K562 (cell line): Measurements from ENCODE around the gene BCAN. TPM values are rescaled to one million over a fixed set of nuclear protein-coding genes. Genes with fewer than 3 reads are reported as not detected.

Experiments used
- ARID1B ChIP-seq: fragments of 450-650 bp; IDR thresholded peaks from 2 replicates; pipeline ENCODE4 v1.6.1; 2016; ENCODE audit warnings: antibody characterized with exemption, mild to moderate bottlenecking, inconsistent platforms
- ATF7 ChIP-seq: fragments of 450-650 bp; IDR thresholded peaks from 2 replicates; pipeline ENCODE4 v1.7.1; 2014; ENCODE audit warnings: mild to moderate bottlenecking, moderate library complexity
- CHAMP1 ChIP-seq: fragments of 450-650 bp; IDR thresholded peaks from 2 replicates; pipeline ENCODE4 v1.6.1; 2016; ENCODE audit warnings: mild to moderate bottlenecking
- ESRRA ChIP-seq: fragments of 450-650 bp; IDR thresholded peaks from 2 replicates; pipeline ENCODE4 v1.6.1; 2014; ENCODE audit warnings: low read depth, mild to moderate bottlenecking, moderate library complexity, borderline replicate concordance
- FOSL1 ChIP-seq: fragments of 200-800 bp; sonication (Bioruptor generic); conservative IDR thresholded peaks from 2 replicates; pipeline ENCODE4 v1.6.1; 2016; ENCODE audit warnings: missing genetic modification characterization, missing compliant biosample characterization
- GATA2 ChIP-seq: sonication (generic); formaldehyde crosslinking; IDR thresholded peaks from 2 replicates; pipeline ENCODE4 v1.4.0; 2020; ENCODE audit warnings: mild to moderate bottlenecking, missing genetic modification reagents
- HLTF ChIP-seq: fragments of 450-650 bp; IDR thresholded peaks from 2 replicates; pipeline ENCODE4 v1.6.1; 2016
- JUN ChIP-seq, 2 experiments: sonication (generic) in 1 of 2; formaldehyde crosslinking in 1 of 2; IDR thresholded peaks; 2 replicates each; pipeline versions ENCODE4 v1.6.1 to v1.8.0; 2012 to 2022; ENCODE audit warnings: borderline replicate concordance in 2 of 2, mild to moderate bottlenecking in 2 of 2, improper control_type of control experiment in 1 of 2, low read depth in 1 of 2, low read length in 1 of 2, missing genetic modification reagents in 1 of 2
- MLLT1 ChIP-seq, 2 experiments: fragments of 450-650 bp; IDR thresholded peaks; 2 replicates each; pipeline ENCODE4 v1.6.1; 2016
- NFE2 ChIP-seq: IDR thresholded peaks from 2 replicates; pipeline ENCODE4 v1.6.1; 2014; ENCODE audit warnings: antibody characterized with exemption, low read depth
- PBX2 ChIP-seq, 2 experiments: IDR thresholded peaks in 1 of 2; conservative IDR thresholded peaks in 1 of 2; 2 replicates each; pipeline ENCODE4 v1.6.1; 2016; ENCODE audit warnings: low read depth in 2 of 2, mild to moderate bottlenecking in 1 of 2, missing compliant biosample characterization in 1 of 2, missing genetic modification characterization in 1 of 2, moderate library complexity in 1 of 2
- PHF21A ChIP-seq: fragments of 450-650 bp; IDR thresholded peaks from 2 replicates; pipeline ENCODE4 v1.6.1; 2017; ENCODE audit warnings: low read depth, borderline replicate concordance
- RCOR1 ChIP-seq, 2 experiments: IDR thresholded peaks; 2 replicates each; pipeline ENCODE4 v1.6.1; 2012; ENCODE audit warnings: low read depth in 2 of 2, low read length in 2 of 2, borderline replicate concordance in 1 of 2, improper control_type of control experiment in 1 of 2
- SMAD4 ChIP-seq: fragments of 250-450 bp; sonication (Bioruptor Pico); conservative IDR thresholded peaks from 2 replicates; pipeline ENCODE4 v1.8.0; 2021; ENCODE audit warnings: inconsistent platforms, mild to moderate bottlenecking, moderate library complexity
- TAL1 ChIP-seq: fragments of 450-650 bp; IDR thresholded peaks from 2 replicates; pipeline ENCODE4 v1.6.1; 2016; ENCODE audit warnings: mild to moderate bottlenecking
- USF2 ChIP-seq: sonication (generic); formaldehyde crosslinking; IDR thresholded peaks from 2 replicates; pipeline ENCODE4 v1.5.0; 2020; ENCODE audit warnings: missing genetic modification reagents
- ZNF436 ChIP-seq: fragments of 250-450, 450-650 bp; sonication (Bioruptor Pico); formaldehyde crosslinking; IDR thresholded peaks from 2 replicates; pipeline ENCODE4 v1.7.0; 2020; ENCODE audit warnings: mild to moderate bottlenecking
- ZNF445 ChIP-seq: fragments of 250-450 bp; sonication (Bioruptor Pico); IDR thresholded peaks from 2 replicates; pipeline ENCODE4 v1.4.0; 2020; ENCODE audit warnings: low read depth, mild to moderate bottlenecking, moderate library complexity
- polyA plus RNA-seq, 8 experiments: library from polyadenylated mRNA; depleted of rRNA in 4 of 8; stranded (reverse) in 5 of 8; unstranded in 3 of 8; fragments of >200 nt; fragmentation: Nextera tagmentation in 2 of 8; fragmentation: Illumina TruSeq in 1 of 8; extraction: Ambion mirVana in 2 of 8; extraction: Trizol in 1 of 8; gene quantifications; 2 replicates each; pipeline versions ENCODE4 v1.2.1 to v1.2.3, GENCODE V29; 2011 to 2014; ENCODE audit warnings: inconsistent platforms in 1 of 8, missing spikeins in 1 of 8
- total RNA-seq, 7 experiments: library from RNA; depleted of rRNA in 6 of 7; stranded (reverse); fragments of >200 nt in 6 of 7; fragmentation: Illumina TruSeq in 2 of 7; extraction: Trizol in 2 of 7; gene quantifications; 2 replicates each; pipeline versions ENCODE4 v1.2.1 to v1.2.3, GENCODE V29; 2011 to 2021; ENCODE audit warnings: low replicate concordance in 1 of 7
- TF ChIP-seq, protein P1 (sequence below): sonication (generic); IDR thresholded peaks from 2 replicates; pipeline ENCODE4 v1.6.1; 2016

BCAN gene
- total and polyA plus RNA-seq, 9 of the 15 experiments (the other 6 are each of a cell fraction or from before 2014, with no cell fraction given), result 0.04 to 0.33 (median 0.14) TPM; not detected in 5

DNA sequence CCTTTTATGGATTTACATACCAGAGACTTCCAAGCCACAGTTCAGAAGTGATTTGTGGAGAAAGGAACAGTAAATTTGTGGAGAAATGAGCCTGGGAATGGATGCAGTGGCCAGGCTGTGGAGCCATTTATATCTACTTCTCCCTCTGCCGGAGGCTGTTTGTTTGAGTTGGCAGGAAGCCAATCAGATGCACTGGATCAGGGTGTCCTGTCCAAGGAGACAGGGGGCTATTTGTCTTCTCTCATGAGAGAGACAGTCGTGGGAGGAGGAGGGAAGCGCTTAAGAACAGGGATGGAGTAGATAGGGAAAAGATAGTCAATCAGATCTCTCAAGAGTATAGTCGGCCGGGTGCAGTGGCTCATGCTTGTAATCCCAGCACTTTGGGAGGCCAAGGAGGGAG lies 25.5 kb upstream of the BCAN start (continued):
- TF ChIP-seq PBX2 (CRISPR knock-in tag; IDR thresholded peaks at IDR 0.05; ENCODE audit: low read depth) (0 out of 2 replicates have a peak, but pooled peaks have one; percentile 18), PBX2 (tag; conservative IDR thresholded peaks at IDR 0.05; ENCODE audit: low read depth) (peak; percentile 98), TAL1 (peak; percentile 77), SMAD4 (CRISPR knock-in tag) (peak; percentile 88), GATA2 (CRISPR knock-in tag) (peak; percentile 98), FOSL1 (tag) (peak; percentile 49), ESRRA (peak; percentile 87), ZNF445 (CRISPR knock-in tag) (no peak), ZNF436 (CRISPR knock-in tag) (no peak), ARID1B (peak; percentile 96), ATF7 (peak; percentile 68), JUN (IDR thresholded peaks at IDR 0.05; ENCODE audit: borderline replicate concordance, low read depth, low read length) (0 out of 2 replicates have a peak, but pooled peaks have one; percentile 29), JUN (CRISPR knock-in tag; IDR thresholded peaks at IDR 0.05; ENCODE audit: borderline replicate concordance) (no peak), NFE2 (no peak), CHAMP1 (no peak; the same call in 1 of the 2 replicates), MLLT1 (IDR thresholded peaks at IDR 0.05) (peak in 1 of 2 experiments; percentile 42; a peak in 1 of 4 replicates), PHF21A (peak; percentile 82; the same call in 1 of the 2 replicates), HLTF (0 out of 2 replicates have a peak, but pooled peaks have one; percentile 15), USF2 (CRISPR knock-in tag) (no peak), RCOR1 (IDR thresholded peaks at IDR 0.05; ENCODE audit: borderline replicate concordance in 1 of 2, low read depth in 2 of 2, low read length in 2 of 2) (peak; percentile 62 to 98; a peak in 3 of 4 replicates)
- TF ChIP-seq, protein P1, sequence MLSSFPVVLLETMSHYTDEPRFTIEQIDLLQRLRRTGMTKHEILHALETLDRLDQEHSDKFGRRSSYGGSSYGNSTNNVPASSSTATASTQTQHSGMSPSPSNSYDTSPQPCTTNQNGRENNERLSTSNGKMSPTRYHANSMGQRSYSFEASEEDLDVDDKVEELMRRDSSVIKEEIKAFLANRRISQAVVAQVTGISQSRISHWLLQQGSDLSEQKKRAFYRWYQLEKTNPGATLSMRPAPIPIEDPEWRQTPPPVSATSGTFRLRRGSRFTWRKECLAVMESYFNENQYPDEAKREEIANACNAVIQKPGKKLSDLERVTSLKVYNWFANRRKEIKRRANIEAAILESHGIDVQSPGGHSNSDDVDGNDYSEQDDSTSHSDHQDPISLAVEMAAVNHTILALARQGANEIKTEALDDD, result peak; percentile 50; the same call in 1 of the 2 replicates
